Hematopoietic multipotent progenitor cell treated with erythropoietin and hydrocortisone succinate and interleukin-3 and kit ligand, for 8 days (in vitro differentiated cells): ENCODE results near the gene CXCL14.

ENCODE experiments used
- DNase-seq: peaks from one replicate; pipeline ENCODE4 v3.0.0-alpha.2; 2015

Gene CXCL14

GRCh38 chr5:135596157-135596763 is 17.5 kb upstream of the CXCL14 start:
- DNase-seq: no peak

GRCh38 chr5:135594416-135594960 is 15.7 kb upstream of the CXCL14 start:
- DNase-seq: no peak

GRCh38 chr5:135593886-135594285 is 15.1 kb upstream of the CXCL14 start:
- DNase-seq: no peak

- DNase-seq: no peak
Measured at GRCh38 chr5:135593141-135593540, 14.3 kb upstream of the CXCL14 start.

GRCh38 chr5:135592312-135593045 is 13.7 kb upstream of the CXCL14 start:
- DNase-seq: no peak

GRCh38 chr5:135591277-135591676 is 12.5 kb upstream of the CXCL14 start:
- no peak for DNase-seq

GRCh38 chr5:135589152-135589551 is 10.4 kb upstream of the CXCL14 start:
- no peak for DNase-seq

- DNase-seq: no peak
Measured at GRCh38 chr5:135587721-135588663, 9.2 kb upstream of the CXCL14 start.

GRCh38 chr5:135584918-135585317 is 6.1 kb upstream of the CXCL14 start:
- no peak for DNase-seq

- no peak for DNase-seq
Measured at GRCh38 chr5:135584276-135584675, 5.5 kb upstream of the CXCL14 start.

- DNase-seq: no peak
Measured at GRCh38 chr5:135582099-135582781, 3.4 kb upstream of the CXCL14 start.

- DNase-seq: no peak
Measured at GRCh38 chr5:135578305-135578684, 496 bp downstream of the CXCL14 start.

GRCh38 chr5:135577421-135577820 is 1.4 kb downstream of the CXCL14 start:
- DNase-seq: no peak

- no peak for DNase-seq
Measured at GRCh38 chr5:135576075-135576599, 2.7 kb downstream of the CXCL14 start.

- DNase-seq: no peak
Measured at GRCh38 chr5:135574493-135574892, 4.3 kb downstream of the CXCL14 start.

GRCh38 chr5:135571902-135572301 is 6.9 kb downstream of the CXCL14 start:
- DNase-seq: no peak

GRCh38 chr5:135571066-135571609 is 7.7 kb downstream of the CXCL14 start:
- no peak for DNase-seq

GRCh38 chr5:135570453-135570764 is 8.4 kb downstream of the CXCL14 start:
- DNase-seq: no peak

GRCh38 chr5:135569755-135570452 is 8.9 kb downstream of the CXCL14 start:
- DNase-seq: peak; percentile 63

GRCh38 chr5:135568923-135569360 is 9.8 kb downstream of the CXCL14 start:
- DNase-seq: peak; percentile 54

GRCh38 chr5:135568246-135568645 is 10.5 kb downstream of the CXCL14 start:
- peak; percentile 9 for DNase-seq

- no peak for DNase-seq
Measured at GRCh38 chr5:135567661-135568060, 11.1 kb downstream of the CXCL14 start.
